GM18858 (cell line): ENCODE data around the gene PARP9.
"Not testable (repeated sequence)": the region's sequence is repeated elsewhere in the genome, so short reads cannot be mapped to it uniquely, and the experiment has no call there.

Source experiments
- ATAC-seq: cut with Tn5 transposase; IDR thresholded peaks from one replicate; pipeline ENCODE4 v1.9.1; 2021; ENCODE audit not compliant: unreplicated experiment

The PARP9 gene

GRCh38 chr3:122523317-122523716 lies 40.8 kb downstream of the PARP9 start:
- ATAC-seq = no peak

GRCh38 chr3:122520861-122521260 lies 43.2 kb downstream of the PARP9 start:
- no peak for ATAC-seq

- ATAC-seq = no peak
Measured at GRCh38 chr3:122519693-122520092, 44.4 kb downstream of the PARP9 start.

- ATAC-seq = no peak
Measured at GRCh38 chr3:122516846-122517360, 47.2 kb downstream of the PARP9 start.

GRCh38 chr3:122515870-122516269 lies 48.2 kb downstream of the PARP9 start:
- no peak for ATAC-seq

- ATAC-seq = no peak
Measured at GRCh38 chr3:122515020-122515468, 49.1 kb downstream of the PARP9 start.

- peak; percentile 72 for ATAC-seq
Measured at GRCh38 chr3:122514123-122515019, 49.7 kb downstream of the PARP9 start, which contains the start of gene KPNA1. KPNA1 (minus strand) TSS chr3:122514939; CDS start chr3:122496565, 18,374 bp downstream.

GRCh38 chr3:122513386-122514122 lies 50.5 kb downstream of the PARP9 start:
- ATAC-seq = no peak

GRCh38 chr3:122512284-122512683 lies 51.8 kb downstream of the PARP9 start:
- no peak for ATAC-seq

- no peak for ATAC-seq
Measured at GRCh38 chr3:122510878-122511535, 53.1 kb downstream of the PARP9 start.

GRCh38 chr3:122508944-122509343 lies 55.2 kb downstream of the PARP9 start:
- ATAC-seq = not testable (repeated sequence)

- no peak for ATAC-seq
Measured at GRCh38 chr3:122508135-122508914, 55.8 kb downstream of the PARP9 start.

- no peak for ATAC-seq
Measured at GRCh38 chr3:122506450-122506849, 57.6 kb downstream of the PARP9 start.

GRCh38 chr3:122505676-122506075 lies 58.4 kb downstream of the PARP9 start:
- no peak for ATAC-seq

- ATAC-seq = no peak
Measured at GRCh38 chr3:122502941-122503340, 61.2 kb downstream of the PARP9 start.

GRCh38 chr3:122502139-122502538 lies 62.0 kb downstream of the PARP9 start:
- ATAC-seq = no peak

GRCh38 chr3:122500964-122501363 lies 63.1 kb downstream of the PARP9 start:
- ATAC-seq = not testable (repeated sequence)

- no peak for ATAC-seq
Measured at GRCh38 chr3:122498152-122498551, 65.9 kb downstream of the PARP9 start.

- ATAC-seq = peak; percentile 95
Measured at GRCh38 chr3:122497425-122497824, 66.7 kb downstream of the PARP9 start.

- no peak for ATAC-seq
Measured at GRCh38 chr3:122496508-122496907, 67.6 kb downstream of the PARP9 start.
